Fibroblast of lung (primary cell): ENCODE data around the gene NNT.

ENCODE experiments used
- CTCF ChIP-seq, 2 donors: IDR thresholded peaks in 1 of 2; conservative IDR thresholded peaks in 1 of 2; 1 replicate in 1 of 2; 2 replicates in 1 of 2; pipeline ENCODE4 v1.5.1; 2011 to 2012; ENCODE audit warnings: low read length in 2 of 2, control low read depth in 1 of 2, inconsistent platforms in 1 of 2, low read depth in 1 of 2, mild to moderate bottlenecking in 1 of 2
- EZH2 ChIP-seq: IDR thresholded peaks from 2 replicates; pipeline ENCODE4 v1.5.1; 2012; ENCODE audit warnings: low read length, control low read depth, mild to moderate bottlenecking; ENCODE audit errors: missing control alignments

- no peak for TF ChIP-seq CTCF (conservative IDR thresholded peaks at IDR 0.05 in 1 of 2, IDR thresholded peaks at IDR 0.05 in 1 of 2; ENCODE audit: low read depth in 1 of 2, low read length in 2 of 2)
- no peak for TF ChIP-seq EZH2
Measured at GRCh38 chr5:43730832-43731342, 127.9 kb downstream of the NNT start.
